Endothelial cell of umbilical vein (primary cell): ENCODE measurements around the gene RFX2. TPM values are rescaled to one million over a fixed set of nuclear protein-coding genes. Genes with fewer than 3 reads are reported as not detected.
"Not testable (repeated sequence)": the region's sequence is repeated elsewhere in the genome, so short reads cannot be mapped to it uniquely, and the experiment has no call there.

Source experiments
- BruUV-seq: library from RNA; stranded (reverse); fragments of 400-500 nt; replicated peaks from 2 replicates; lab custom pipeline; 2021; lab: Mats Ljungman, UMichigan
- CTCF ChIA-PET: fragments of 300-600, 350-600 bp; sonication (Branson Sonifier 250); formaldehyde crosslinking; loops from one replicate; lab custom pipeline; 2021; ENCODE audit warnings: antibody characterized with exemption, inconsistent platforms; lab: Charles Lee
- POLR2A ChIA-PET: fragments of 300-600, 350-600 bp; sonication (Branson Sonifier 250); formaldehyde crosslinking; loops from one replicate; lab custom pipeline; 2021; ENCODE audit warnings: antibody characterized with exemption, inconsistent platforms; lab: Charles Lee
- DNase-seq: peaks from one replicate; pipeline ENCODE4 v3.0.0-alpha.2; 2011; ENCODE audit warnings: low read depth, low spot score
- FAIRE-seq: peaks from 2 replicates; lab custom pipeline; 2011; peaks lifted over from hg19 to GRCh38; lab: Jason Lieb, UNC
- H2AFZ ChIP-seq: 2 replicates; pipeline ENCODE4 v1.6.0; 2012; ENCODE audit warnings: low read depth, low read length, control low read depth, inconsistent platforms
- H3K27ac ChIP-seq: 2 replicates; pipeline ENCODE4 v1.5.1; 2011; ENCODE audit warnings: low read depth, mild to moderate bottlenecking, control low read depth, low read length, moderate library complexity; ENCODE audit not compliant: insufficient read depth
- H3K27me3 ChIP-seq, 2 experiments: 2 replicates each; pipeline versions ENCODE4 v1.6.0 to v1.6.1; 2011; ENCODE audit warnings: low read length in 2 of 2, mixed read lengths in 1 of 2; ENCODE audit not compliant: control insufficient read depth in 2 of 2, insufficient read depth in 2 of 2
- H3K36me3 ChIP-seq, 2 experiments: 2 replicates in 1 of 2; 3 replicates in 1 of 2; pipeline ENCODE4 v1.5.1; 2011; ENCODE audit warnings: low read length in 2 of 2, mild to moderate bottlenecking in 1 of 2, moderate library complexity in 1 of 2; ENCODE audit not compliant: control insufficient read depth in 2 of 2, insufficient read depth in 2 of 2; ENCODE audit errors: extremely low read depth in 1 of 2
- H3K4me1 ChIP-seq: 3 replicates; pipeline ENCODE4 v1.5.1; 2011; ENCODE audit warnings: mild to moderate bottlenecking, low read length; ENCODE audit not compliant: control insufficient read depth, insufficient read depth; ENCODE audit errors: extremely low read depth
- H3K4me2 ChIP-seq: 2 replicates; pipeline ENCODE4 v1.6.1; 2011; ENCODE audit warnings: low read length, control low read depth, mixed read lengths; ENCODE audit not compliant: insufficient read depth
- H3K4me3 ChIP-seq, 3 experiments: fragments of 200-600 bp in 1 of 3; sonication (generic), shearing (Covaris generic) in 1 of 3; replicated peaks in 1 of 3; 2 replicates each; pipeline ENCODE4 v1.5.1; 2011 to 2016; ENCODE audit warnings: control low read depth in 3 of 3, low read length in 3 of 3, mild to moderate bottlenecking in 2 of 3, inconsistent platforms in 1 of 3, low read depth in 1 of 3, moderate library complexity in 1 of 3; ENCODE audit not compliant: insufficient read depth in 1 of 3
- H3K79me2 ChIP-seq: 2 replicates; pipeline ENCODE4 v1.6.0; 2012; ENCODE audit warnings: low read length, inconsistent platforms; ENCODE audit not compliant: control insufficient read depth, insufficient read depth
- H3K9ac ChIP-seq: replicated peaks from 2 replicates; pipeline ENCODE3; 2011; ENCODE audit warnings: low read length, control low read depth; ENCODE audit not compliant: insufficient read depth; ENCODE audit errors: extremely low read depth
- H3K9me1 ChIP-seq: replicated peaks from 3 replicates; pipeline ENCODE4 v1.6.0; 2011; ENCODE audit warnings: mild to moderate bottlenecking, low read length; ENCODE audit not compliant: control insufficient read depth, insufficient read depth; ENCODE audit errors: extremely low read depth
- H3K9me3 ChIP-seq: replicated peaks from 2 replicates; pipeline ENCODE4 v1.5.1; 2012; ENCODE audit warnings: low read length, inconsistent platforms; ENCODE audit not compliant: control insufficient read depth, insufficient read depth
- H4K20me1 ChIP-seq: replicated peaks from 2 replicates; pipeline ENCODE3; 2011; ENCODE audit warnings: mild to moderate bottlenecking, low read length; ENCODE audit not compliant: control insufficient read depth, insufficient read depth; ENCODE audit errors: extremely low read depth
- CTCF ChIP-seq, 2 donors: IDR thresholded peaks; 1 replicate in 1 of 2; 2 replicates in 1 of 2; pipeline ENCODE4 v1.5.1; 2011; ENCODE audit warnings: low read length in 2 of 2, mild to moderate bottlenecking in 2 of 2, moderate library complexity in 2 of 2, control low read depth in 1 of 2, inconsistent platforms in 1 of 2, low read depth in 1 of 2; ENCODE audit not compliant: insufficient read depth in 1 of 2; ENCODE audit errors: extremely low read depth in 1 of 2
- EZH2 ChIP-seq: IDR thresholded peaks from 2 replicates; pipeline ENCODE4 v1.6.1; 2012; ENCODE audit warnings: borderline replicate concordance, low read depth, mild to moderate bottlenecking, moderate library complexity, low read length, inconsistent platforms; ENCODE audit not compliant: severe bottlenecking
- FOS ChIP-seq: IDR thresholded peaks from 2 replicates; pipeline ENCODE4 v1.6.1; 2011; ENCODE audit warnings: mild to moderate bottlenecking, low read length, moderate library complexity, borderline replicate concordance; ENCODE audit not compliant: insufficient read depth
- GATA2 ChIP-seq: IDR thresholded peaks from 2 replicates; pipeline ENCODE4 v1.7.0; 2011; ENCODE audit warnings: low read depth, mild to moderate bottlenecking, moderate library complexity, mixed read lengths, low read length; ENCODE audit not compliant: insufficient read length, insufficient read depth
- JUN ChIP-seq: IDR thresholded peaks from 2 replicates; pipeline ENCODE4 v1.6.1; 2011; ENCODE audit warnings: borderline replicate concordance, low read depth; ENCODE audit not compliant: insufficient read length, insufficient read depth
- MAX ChIP-seq: IDR thresholded peaks from 2 replicates; pipeline ENCODE4 v1.6.1; 2011; ENCODE audit not compliant: insufficient read depth, insufficient read length
- MYC ChIP-seq: IDR thresholded peaks from one replicate; pipeline ENCODE4 v1.6.1; 2011; ENCODE audit warnings: mild to moderate bottlenecking, low read depth, low read length
- POLR2A ChIP-seq: IDR thresholded peaks from 2 replicates; pipeline ENCODE4 v1.6.1; 2012; ENCODE audit warnings: low read depth, mild to moderate bottlenecking, control low read depth, low read length
- POLR2AphosphoS5 ChIP-seq: IDR thresholded peaks from 2 replicates; pipeline ENCODE4 v1.6.1; 2012; ENCODE audit warnings: low read depth, mild to moderate bottlenecking, control low read depth, low read length, moderate library complexity; ENCODE audit not compliant: insufficient read depth
- dilution Hi-C: fragments of 300-500 bp; cut with MboI; formaldehyde crosslinking; loops from one replicate; pipeline ENCODE4 v1.15.0; 2019; ENCODE audit warnings: low sequenced_read_pairs; ENCODE audit not compliant: extremely low pct_ligation_motif_present
- intact Hi-C: fragments of 100-400 bp; cut with micrococcal nuclease; formaldehyde crosslinking; loops from one replicate; pipeline ENCODE4 v1.10.0; 2022
- polyA plus RNA-seq, 4 experiments: library from polyadenylated mRNA; depleted of rRNA in 3 of 4; stranded (reverse) in 3 of 4; unstranded in 1 of 4; fragments of >200 nt; gene quantifications; 2 replicates each; pipeline versions ENCODE4 v1.2.1 to v1.2.3, GENCODE V29; 2011 to 2012; ENCODE audit warnings: missing spikeins in 1 of 4
- total RNA-seq: library from RNA; stranded (reverse); gene quantifications from 2 replicates; pipeline ENCODE4 v1.2.3, GENCODE V29; 2021

The RFX2 gene
- total and polyA plus RNA-seq, 2 donors (not counting 3 experiments of a cell fraction or from before 2014, with no cell fraction given), result 16.1 to 19.0 TPM

GRCh38 chr19:6026390-6027227 is 83.7 kb downstream of the RFX2 start:
- BruUV-seq, result no TSS peak
- H3K9me1 ChIP-seq, result no peaks in the 10 kb centered on the region
- no peaks in the 10 kb centered on the region for H3K27me3 ChIP-seq
- no peak overlapping the region for H3K9ac ChIP-seq
- H3K27ac ChIP-seq, result no peak overlapping the region
- H3K36me3 ChIP-seq, result no peaks in the 10 kb centered on the region
- no peak for DNase-seq
- no peaks in the 10 kb centered on the region for H4K20me1 ChIP-seq
- dilution Hi-C loops, result loop anchor here (25.0 kb wide), 1 partner anchor 111 kb away; the partner anchor contains the start of gene ACSBG2
- ChIA-PET POLR2A (no interaction called here), CTCF (interaction anchor here (1.2 to 1.6 kb wide), 2 partner anchors 39 to 94 kb away, joined by 3 read pairs; no protein-coding TSS in a partner anchor)
- no peak overlapping the region for H2AFZ ChIP-seq
- no peak overlapping the region for H3K4me2 ChIP-seq
- H3K79me2 ChIP-seq, result no peaks in the 10 kb centered on the region
- TF ChIP-seq EZH2 (no peak), POLR2AphosphoS5 (no peak), MAX (no peak), MYC (no peak), FOS (no peak), POLR2A (no peak), JUN (no peak), GATA2 (no peak), CTCF (IDR thresholded peaks at IDR 0.05; ENCODE audit: extremely low read depth in 1 of 2, insufficient read depth in 1 of 2, low read depth in 1 of 2, low read length in 2 of 2) (no peak)
- H3K4me3 ChIP-seq, result no peak overlapping the region
- peaks cover 12% of the 10 kb centered on the region for H3K4me1 ChIP-seq
- H3K9me3 ChIP-seq, result no peaks in the 10 kb centered on the region
- FAIRE-seq, result no peak
- intact Hi-C loops, result no loop called here

GRCh38 chr19:6024756-6025155 is 85.5 kb downstream of the RFX2 start:
- POLR2A ChIA-PET, DNase-seq, FAIRE-seq: not testable (repeated sequence)

More at GRCh38 chr19:6024756-6025155, 85.5 kb downstream of the RFX2 start:
- H3K4me1 ChIP-seq, result peaks cover 12% of the 10 kb centered on the region
- not testable (repeated sequence) for H4K20me1 ChIP-seq, H3K4me3 ChIP-seq, H3K27me3 ChIP-seq, H3K9me1 ChIP-seq, H3K27ac ChIP-seq, H3K36me3 ChIP-seq, H2AFZ ChIP-seq, H3K9me3 ChIP-seq, H3K9ac ChIP-seq, H3K4me2 ChIP-seq, BruUV-seq, H3K79me2 ChIP-seq
- CTCF ChIA-PET, result interaction anchor here (1.1 to 1.7 kb wide), 4 partner anchors 10 to 96 kb away, joined by 3 to 5 read pairs (median 4); no protein-coding TSS in a partner anchor
- intact Hi-C loops (loop anchor here (5.0 kb wide), 1 partner anchor 122 kb away; the partner anchor contains the start of genes NDUFA11 and VMAC), dilution Hi-C loops (loop anchor here (25.0 kb wide), 1 partner anchor 113 kb away; the partner anchor contains the start of gene ACSBG2)
